ENCODE results near the gene SPDL1.
"Not testable (repeated sequence)": the region's sequence is repeated elsewhere in the genome, so short reads cannot be mapped to it uniquely, and the experiment has no call there.

The SPDL1 gene

DNA sequence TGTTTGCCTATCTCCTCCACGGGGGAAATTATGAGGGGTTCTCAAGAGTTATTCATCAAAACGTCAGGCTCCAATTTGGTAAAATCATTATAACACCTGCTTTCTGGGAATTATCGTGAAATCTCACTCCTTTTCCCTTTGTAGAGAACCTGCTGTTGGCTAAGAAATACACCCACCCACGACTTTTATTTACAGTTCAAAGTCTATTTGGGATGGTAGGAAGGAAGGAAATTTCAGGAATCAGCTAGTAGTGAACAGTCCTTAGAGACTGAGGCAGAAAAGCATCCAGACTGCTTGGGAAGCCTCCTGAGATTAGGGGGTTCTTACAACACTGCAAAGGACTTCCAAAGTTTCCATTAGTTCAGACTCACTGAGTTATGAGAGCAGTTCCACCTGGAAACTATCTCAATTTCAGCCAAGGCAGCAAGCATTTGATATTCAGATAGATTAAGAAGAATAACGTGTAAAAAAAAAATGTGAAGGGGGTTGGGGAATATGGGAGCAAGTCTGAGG, 9.4 kb upstream of the SPDL1 start:
- DNase-seq (ENCODE audit: low read depth, low spot score) = no peak

DNA sequence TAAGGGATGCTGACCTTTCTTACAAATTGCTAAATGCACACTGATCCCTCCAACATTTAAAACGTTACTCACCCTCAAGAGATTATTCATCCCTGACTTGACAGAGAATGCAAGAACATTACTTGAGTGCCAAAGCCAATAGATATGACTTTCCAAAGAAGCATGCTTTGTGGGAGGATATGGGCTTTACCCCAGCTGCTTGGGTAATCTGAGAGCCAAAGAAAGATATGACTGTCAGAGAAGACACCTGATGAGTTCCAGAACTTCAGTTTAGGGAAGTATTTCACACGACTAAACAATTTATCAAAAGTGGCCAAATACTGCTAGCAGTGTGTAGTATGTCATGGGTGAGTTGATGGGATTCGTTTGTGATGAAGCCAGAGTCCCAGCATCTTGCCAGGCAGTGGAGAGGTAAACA, 7.4 kb upstream of the SPDL1 start:
- peak; percentile 84 for DNase-seq (ENCODE audit: low read depth, low spot score)

GRCh38 chr5:169577951-169578350, 5.6 kb upstream of the SPDL1 start:
- peak; percentile 37 for DNase-seq (ENCODE audit: low read depth, low spot score)

DNA sequence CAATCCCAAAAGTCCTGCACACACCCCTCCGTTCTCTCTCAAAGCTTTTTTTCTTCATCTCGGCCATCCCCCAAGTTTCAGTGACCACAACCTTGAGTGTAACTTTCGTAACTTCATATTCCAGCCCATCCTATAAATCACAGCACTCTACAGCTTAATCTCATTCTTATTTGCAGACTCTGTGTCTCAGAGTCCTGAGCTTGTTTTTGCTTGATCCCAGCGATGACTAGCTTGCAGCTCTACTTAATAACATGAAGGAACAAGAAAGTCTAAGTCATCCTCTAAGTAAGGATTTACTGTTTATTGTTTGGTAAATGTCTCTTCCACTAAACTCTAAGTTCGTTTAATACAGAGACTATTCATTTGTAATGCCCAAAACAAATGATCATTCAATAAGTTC, 2.6 kb upstream of the SPDL1 start:
- no peak for DNase-seq (ENCODE audit: low read depth, low spot score)

- DNase-seq (ENCODE audit: low read depth, low spot score) = peak; percentile 73
Observed at GRCh38 chr5:169581580-169582227, 1.9 kb upstream of the SPDL1 start.

- DNase-seq (ENCODE audit: low read depth, low spot score) = no peak
Observed at GRCh38 chr5:169583101-169583423, 511 bp upstream of the SPDL1 start.

- DNase-seq (ENCODE audit: low read depth, low spot score) = no peak
Observed at GRCh38 chr5:169584998-169585451, 1.5 kb downstream of the SPDL1 start.

GRCh38 chr5:169590602-169591001, 7.0 kb downstream of the SPDL1 start:
- no peak for DNase-seq (ENCODE audit: low read depth, low spot score)

DNA sequence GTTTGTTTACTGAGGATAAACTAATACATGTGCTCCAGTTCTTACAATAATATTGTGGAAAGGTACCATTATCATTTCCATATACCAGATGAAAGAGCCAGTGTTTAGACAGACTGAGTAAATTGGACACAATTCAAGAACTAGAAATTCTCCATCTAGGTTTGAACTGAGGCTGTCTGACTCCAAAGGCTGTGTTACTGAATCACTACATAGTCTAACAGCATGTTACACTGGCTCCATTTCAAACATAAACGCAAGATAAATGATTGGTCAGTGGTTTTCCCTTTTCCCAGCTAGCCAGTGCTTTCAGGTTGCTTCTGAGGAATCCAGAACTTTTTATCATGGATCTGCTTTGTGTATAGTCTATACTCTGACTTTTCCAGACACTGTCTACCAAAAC, 8.1 kb downstream of the SPDL1 start:
- DNase-seq (ENCODE audit: low read depth, low spot score) = peak; percentile 79

DNA sequence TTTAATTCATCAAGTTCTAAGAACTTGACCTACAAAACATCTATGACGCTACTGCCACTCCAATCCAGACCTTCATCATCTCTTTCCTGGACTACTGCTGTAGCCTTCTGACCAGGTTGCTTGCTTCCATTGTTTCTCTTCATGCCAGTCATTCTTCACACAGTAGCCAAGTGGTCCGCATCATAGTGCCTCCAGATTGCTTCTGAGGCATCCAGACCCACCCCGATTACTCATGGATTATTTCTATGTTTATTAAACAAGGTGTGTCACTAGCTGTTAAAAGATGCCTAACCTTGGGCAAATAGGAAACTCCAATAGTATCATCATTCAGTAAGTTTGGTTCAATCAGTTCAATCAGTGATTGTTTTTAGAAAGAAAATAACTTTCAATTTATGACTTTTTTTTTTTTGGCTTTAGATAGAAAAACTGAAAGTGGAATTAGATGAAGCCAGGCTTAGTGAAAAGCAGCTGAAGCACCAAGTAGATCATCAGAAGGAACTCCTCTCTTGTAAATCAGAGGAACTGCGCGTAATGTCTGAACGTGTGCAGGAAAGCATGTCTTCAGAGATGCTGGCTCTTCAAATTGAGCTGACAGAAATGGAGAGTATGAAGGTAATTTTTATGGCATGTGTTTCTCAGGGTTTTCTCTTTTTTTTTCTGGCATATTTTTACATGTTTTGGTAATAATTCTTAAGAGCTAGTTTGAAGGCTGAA, 9.5 kb downstream of the SPDL1 start:
- peak; percentile 75 for DNase-seq (ENCODE audit: low read depth, low spot score)

DNA sequence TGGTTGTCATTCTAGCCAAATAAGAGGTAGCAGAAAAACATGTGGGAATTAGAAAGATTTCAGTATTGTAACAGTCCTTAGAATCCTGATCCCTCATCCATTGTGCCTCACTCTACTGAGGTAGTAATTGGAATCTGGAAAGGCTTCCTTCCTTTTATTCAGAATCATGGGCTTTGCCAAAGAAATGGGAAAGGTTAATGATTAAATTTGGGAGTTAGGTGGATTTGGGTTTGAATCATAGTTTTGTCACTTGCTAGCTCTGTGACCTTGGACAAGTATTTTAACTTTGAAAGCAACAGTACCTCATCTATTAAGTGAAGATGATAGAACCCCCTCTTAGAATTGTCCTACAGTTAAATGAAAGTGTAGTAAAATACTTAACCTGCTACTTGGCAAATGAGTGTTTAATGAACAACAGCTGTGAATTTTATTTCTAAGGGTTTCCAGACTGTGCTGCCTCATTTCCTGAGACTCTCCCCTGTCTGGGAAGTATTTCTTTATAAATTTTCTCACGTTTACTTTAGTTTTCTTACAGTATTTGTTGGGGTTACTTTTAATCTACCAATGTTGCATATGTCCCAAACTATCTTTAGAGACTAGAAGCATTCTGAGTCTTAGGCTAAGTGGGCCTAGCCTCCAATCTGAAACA, 11.7 kb downstream of the SPDL1 start:
- no peak for DNase-seq (ENCODE audit: low read depth, low spot score)

DNA sequence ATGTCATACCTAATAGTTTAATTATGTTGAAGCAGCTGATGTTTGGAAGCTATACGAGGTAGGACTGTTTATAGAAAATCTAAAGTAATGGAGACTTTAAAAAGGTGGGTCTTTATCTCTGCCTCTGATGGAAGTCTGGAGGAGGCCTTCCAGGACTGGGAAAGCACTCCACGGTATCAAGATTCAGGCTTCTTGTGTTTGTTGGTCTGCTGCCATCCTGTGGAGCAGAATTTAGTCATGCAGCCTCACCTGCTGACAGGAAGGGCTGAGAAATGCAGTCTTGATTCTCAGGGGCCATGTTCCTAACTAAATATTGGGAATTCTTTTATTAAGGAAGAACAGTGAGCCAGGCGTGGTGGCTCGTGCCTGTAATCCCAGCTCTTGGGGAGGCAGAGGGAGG, 15.9 kb downstream of the SPDL1 start:
- DNase-seq (ENCODE audit: low read depth, low spot score) = peak; percentile 61

DNA sequence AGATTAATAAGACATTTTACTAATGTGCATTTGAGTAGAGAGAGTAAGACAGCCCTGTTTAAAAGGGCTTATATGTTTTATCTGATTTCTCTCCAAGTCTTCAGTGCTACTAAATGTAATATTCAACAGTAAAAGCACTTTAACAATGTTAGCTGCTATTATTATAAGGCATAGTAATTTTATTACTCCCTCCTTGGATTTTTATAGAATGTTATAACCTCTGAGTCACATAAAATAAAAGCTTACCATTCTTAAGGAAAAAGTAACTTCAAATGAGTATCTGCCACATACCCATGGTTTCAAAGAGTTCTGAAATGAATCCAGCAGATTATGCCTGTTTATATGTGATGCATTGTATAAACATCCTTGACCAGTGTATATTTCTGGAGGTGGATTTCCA, 19.0 kb downstream of the SPDL1 start:
- peak; percentile 17 for DNase-seq (ENCODE audit: low read depth, low spot score)

- DNase-seq (ENCODE audit: low read depth, low spot score) = no peak
Observed at GRCh38 chr5:169606279-169606678, 22.7 kb downstream of the SPDL1 start.

GRCh38 chr5:169607882-169608281, 24.3 kb downstream of the SPDL1 start:
- no peak for DNase-seq (ENCODE audit: low read depth, low spot score)

DNA sequence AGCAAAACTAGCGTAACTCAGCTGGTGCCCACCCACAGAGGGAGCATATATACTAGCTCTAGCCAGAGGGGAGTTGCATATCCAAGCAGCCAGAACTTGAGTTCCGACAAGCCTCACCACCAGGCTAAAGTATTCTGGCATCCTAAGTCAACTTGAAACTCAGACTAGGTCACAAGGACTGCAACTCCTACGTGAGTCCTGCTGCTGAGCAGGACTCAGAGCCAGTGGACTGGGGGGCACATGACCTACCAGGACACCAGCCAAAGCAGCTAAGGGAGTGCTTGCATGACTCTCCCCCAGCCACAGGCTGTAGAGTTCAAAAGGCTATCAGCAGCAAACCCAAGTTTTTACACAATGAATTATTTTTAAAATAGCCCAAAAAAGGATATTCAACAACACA, 26.1 kb downstream of the SPDL1 start:
- DNase-seq (ENCODE audit: low read depth, low spot score) = no peak

DNA sequence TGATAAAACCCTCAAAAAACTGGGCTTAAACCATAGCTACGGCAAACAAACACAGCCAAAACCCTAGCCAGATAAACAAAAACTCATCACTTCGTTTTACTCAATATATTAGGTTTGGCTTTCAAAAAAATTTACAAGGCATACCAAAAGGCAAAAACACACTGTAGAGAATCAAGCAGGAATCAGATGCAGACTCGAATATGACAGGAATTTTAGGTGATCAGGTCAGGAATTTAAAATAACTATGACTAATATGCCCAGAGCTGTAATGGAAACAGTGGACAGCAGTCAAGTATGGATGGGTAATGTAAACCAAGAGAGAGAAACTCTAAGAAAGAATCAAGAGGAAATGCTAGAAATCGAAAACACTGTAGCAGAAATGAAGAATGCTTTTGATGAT, 27.0 kb downstream of the SPDL1 start:
- DNase-seq (ENCODE audit: low read depth, low spot score) = no peak

DNA sequence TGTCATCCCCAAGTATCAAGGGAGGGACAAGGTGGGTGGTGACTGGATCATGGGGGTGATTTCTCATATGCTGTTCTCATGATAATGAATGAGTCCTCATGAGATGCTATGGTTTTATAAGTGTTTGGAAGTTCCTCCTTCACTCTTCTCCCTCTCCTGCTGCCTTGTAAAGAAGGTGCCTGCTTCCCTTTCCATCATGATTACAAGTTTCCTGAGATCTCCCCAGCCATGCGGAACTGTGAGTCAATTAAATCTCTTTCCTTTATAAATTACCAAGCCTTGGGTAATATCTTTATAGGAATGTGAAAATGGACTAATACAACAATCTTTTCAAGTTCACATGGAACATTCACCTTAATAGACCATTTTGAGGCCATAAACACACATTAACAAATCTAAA, 32.0 kb downstream of the SPDL1 start:
- DNase-seq (ENCODE audit: low read depth, low spot score) = no peak

GRCh38 chr5:169624307-169624706, 40.7 kb downstream of the SPDL1 start:
- not testable (repeated sequence) for DNase-seq (ENCODE audit: low read depth, low spot score)

GRCh38 chr5:169626779-169627178, 43.2 kb downstream of the SPDL1 start:
- peak; percentile 97 for DNase-seq (ENCODE audit: low read depth, low spot score)

GRCh38 chr5:169627551-169627950, 44.0 kb downstream of the SPDL1 start:
- no peak for DNase-seq (ENCODE audit: low read depth, low spot score)

- peak; percentile 36 for DNase-seq (ENCODE audit: low read depth, low spot score)
Observed at GRCh38 chr5:169628892-169629291, 45.3 kb downstream of the SPDL1 start.
